Astrocyte (in vitro differentiated cells and primary cell): ENCODE measurements around the gene PLCXD3. TPM values are rescaled to one million over a fixed set of nuclear protein-coding genes. Genes with fewer than 3 reads are reported as not detected.

Experiments used
- DNase-seq: peaks from one replicate; pipeline ENCODE4 v3.0.0-alpha.2; 2010; ENCODE audit warnings: low read depth
- FAIRE-seq: peaks from 2 replicates; lab custom pipeline; 2011; peaks lifted over from hg19 to GRCh38; lab: Jason Lieb, UNC
- H2AFZ ChIP-seq: 2 replicates; pipeline ENCODE4 v1.6.0; 2012; ENCODE audit warnings: low read depth, low read length, inconsistent platforms
- H3K27ac ChIP-seq: 2 replicates; pipeline ENCODE4 v1.5.1; 2011; ENCODE audit warnings: low read depth, low read length, inconsistent platforms
- H3K27me3 ChIP-seq: 2 replicates; pipeline ENCODE4 v1.6.0; 2011; ENCODE audit warnings: low read length, inconsistent platforms; ENCODE audit not compliant: insufficient read depth
- H3K36me3 ChIP-seq: 2 replicates; pipeline ENCODE4 v1.5.1; 2011; ENCODE audit warnings: low read length, inconsistent platforms; ENCODE audit not compliant: insufficient read depth
- H3K4me1 ChIP-seq: 2 replicates; pipeline ENCODE4 v1.5.1; 2011; ENCODE audit warnings: low read length, inconsistent platforms; ENCODE audit not compliant: insufficient read depth
- H3K4me2 ChIP-seq: 2 replicates; pipeline ENCODE4 v1.6.0; 2012; ENCODE audit warnings: low read length, inconsistent platforms
- H3K4me3 ChIP-seq: 2 replicates; pipeline ENCODE4 v1.5.1; 2011; ENCODE audit warnings: low read depth, mild to moderate bottlenecking, low read length, inconsistent platforms; ENCODE audit not compliant: insufficient read depth
- H3K79me2 ChIP-seq: 2 replicates; pipeline ENCODE4 v1.6.0; 2012; ENCODE audit warnings: mild to moderate bottlenecking, low read length, inconsistent platforms; ENCODE audit not compliant: insufficient read depth
- H3K9ac ChIP-seq: 2 replicates; pipeline ENCODE4 v1.6.0; 2012; ENCODE audit warnings: mild to moderate bottlenecking, low read length, inconsistent platforms
- H3K9me3 ChIP-seq: 2 replicates; pipeline ENCODE4 v1.5.1; 2012; ENCODE audit warnings: low read depth, mild to moderate bottlenecking, low read length, inconsistent platforms; ENCODE audit not compliant: insufficient read depth
- H4K20me1 ChIP-seq: 2 replicates; pipeline ENCODE4 v1.6.0; 2012; ENCODE audit warnings: low read length, inconsistent platforms; ENCODE audit not compliant: insufficient read depth
- H3K27ac Mint-ChIP-seq: one replicate; pipeline ENCODE4 v1.8.0; 2021; ENCODE audit warnings: mild to moderate bottlenecking, mixed read lengths; ENCODE audit not compliant: unreplicated experiment
- H3K27me3 Mint-ChIP-seq: one replicate; pipeline ENCODE4 v1.8.0; 2021; ENCODE audit warnings: low read depth, mixed read lengths; ENCODE audit not compliant: unreplicated experiment
- H3K36me3 Mint-ChIP-seq: one replicate; pipeline ENCODE4 v1.8.0; 2021; ENCODE audit warnings: low read depth, mixed read lengths; ENCODE audit not compliant: unreplicated experiment
- H3K4me1 Mint-ChIP-seq: one replicate; pipeline ENCODE4 v1.8.0; 2021; ENCODE audit warnings: low read depth, mixed read lengths; ENCODE audit not compliant: unreplicated experiment
- H3K4me3 Mint-ChIP-seq: one replicate; pipeline ENCODE4 v1.8.0; 2021; ENCODE audit warnings: mild to moderate bottlenecking, moderate library complexity, mixed read lengths; ENCODE audit not compliant: unreplicated experiment
- H3K9me3 Mint-ChIP-seq: one replicate; pipeline ENCODE4 v1.8.0; 2021; ENCODE audit warnings: mild to moderate bottlenecking, mixed read lengths; ENCODE audit not compliant: unreplicated experiment
- EZH2 ChIP-seq: IDR thresholded peaks from 2 replicates; pipeline ENCODE4 v1.6.1; 2012; ENCODE audit warnings: mild to moderate bottlenecking, low read length, inconsistent platforms; ENCODE audit not compliant: insufficient read depth
- total RNA-seq: library from RNA; stranded (reverse); gene quantifications from 2 replicates; pipeline ENCODE4 v1.2.1, GENCODE V29; 2021
- TF ChIP-seq, protein P1 (sequence below): IDR thresholded peaks from 2 replicates; pipeline ENCODE4 v1.5.1; 2011; ENCODE audit warnings: low read depth, mild to moderate bottlenecking, inconsistent platforms, low read length, moderate library complexity; ENCODE audit not compliant: insufficient read depth

The PLCXD3 gene
- total RNA-seq, 1 donor from 2014 or later: 1.6 TPM

GRCh38 chr5:41406936-41407335, 103.5 kb downstream of the PLCXD3 start:
- H3K4me1 Mint-ChIP-seq: peaks cover 14% of the 10 kb centered on the region
- H3K27me3 Mint-ChIP-seq: no peaks in the 10 kb centered on the region
- Histone ChIP-seq H3K4me3 (no peak overlapping the region), H3K9me3 (no peaks in the 10 kb centered on the region), H3K9ac (no peak overlapping the region), H3K27ac (no peak overlapping the region), H2AFZ (no peak overlapping the region), H3K4me1 (peaks cover 8% of the 10 kb centered on the region), H3K27me3 (no peaks in the 10 kb centered on the region), H3K79me2 (no peaks in the 10 kb centered on the region), H3K36me3 (no peaks in the 10 kb centered on the region), H3K4me2 (no peak overlapping the region), H4K20me1 (no peaks in the 10 kb centered on the region)
- no peaks in the 10 kb centered on the region for H3K9me3 Mint-ChIP-seq
- DNase-seq (no peak), FAIRE-seq (no peak)
- TF ChIP-seq, protein P1, sequence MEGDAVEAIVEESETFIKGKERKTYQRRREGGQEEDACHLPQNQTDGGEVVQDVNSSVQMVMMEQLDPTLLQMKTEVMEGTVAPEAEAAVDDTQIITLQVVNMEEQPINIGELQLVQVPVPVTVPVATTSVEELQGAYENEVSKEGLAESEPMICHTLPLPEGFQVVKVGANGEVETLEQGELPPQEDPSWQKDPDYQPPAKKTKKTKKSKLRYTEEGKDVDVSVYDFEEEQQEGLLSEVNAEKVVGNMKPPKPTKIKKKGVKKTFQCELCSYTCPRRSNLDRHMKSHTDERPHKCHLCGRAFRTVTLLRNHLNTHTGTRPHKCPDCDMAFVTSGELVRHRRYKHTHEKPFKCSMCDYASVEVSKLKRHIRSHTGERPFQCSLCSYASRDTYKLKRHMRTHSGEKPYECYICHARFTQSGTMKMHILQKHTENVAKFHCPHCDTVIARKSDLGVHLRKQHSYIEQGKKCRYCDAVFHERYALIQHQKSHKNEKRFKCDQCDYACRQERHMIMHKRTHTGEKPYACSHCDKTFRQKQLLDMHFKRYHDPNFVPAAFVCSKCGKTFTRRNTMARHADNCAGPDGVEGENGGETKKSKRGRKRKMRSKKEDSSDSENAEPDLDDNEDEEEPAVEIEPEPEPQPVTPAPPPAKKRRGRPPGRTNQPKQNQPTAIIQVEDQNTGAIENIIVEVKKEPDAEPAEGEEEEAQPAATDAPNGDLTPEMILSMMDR: no peak
- no peak for TF ChIP-seq EZH2
- no peak overlapping the region for H3K27ac Mint-ChIP-seq
- H3K36me3 Mint-ChIP-seq: no peaks in the 10 kb centered on the region
- H3K4me3 Mint-ChIP-seq: no peak overlapping the region

DNA sequence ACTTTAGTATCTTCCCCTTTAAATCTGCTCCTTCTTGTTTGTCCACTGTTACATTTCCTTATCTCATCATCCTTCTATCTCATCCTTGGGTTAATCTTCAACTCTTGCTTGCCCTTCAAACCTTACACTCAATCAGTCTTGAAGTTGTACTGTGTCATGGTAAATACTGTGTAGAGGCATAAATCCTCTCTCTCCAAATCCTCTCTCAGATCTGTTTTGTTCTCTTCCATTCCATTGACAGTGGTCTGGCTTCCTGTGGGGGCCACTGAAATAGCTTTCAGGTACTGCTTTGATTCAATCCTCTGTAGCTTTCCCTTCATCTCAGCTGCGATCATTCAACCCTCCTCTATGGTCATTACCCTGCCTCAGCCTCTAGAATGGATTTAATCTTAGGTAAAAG, 104.0 kb downstream of the PLCXD3 start:
- Histone ChIP-seq H3K9me3 (no peaks in the 10 kb centered on the region), H3K36me3 (no peaks in the 10 kb centered on the region), H3K4me3 (no peak overlapping the region), H3K27ac (no peak overlapping the region), H3K4me1 (peaks cover 8% of the 10 kb centered on the region), H4K20me1 (no peaks in the 10 kb centered on the region), H3K27me3 (no peaks in the 10 kb centered on the region), H3K9ac (no peak overlapping the region), H3K79me2 (no peaks in the 10 kb centered on the region), H3K4me2 (no peak overlapping the region), H2AFZ (no peak overlapping the region)
- H3K4me1 Mint-ChIP-seq: peaks cover 14% of the 10 kb centered on the region
- no peaks in the 10 kb centered on the region for H3K9me3 Mint-ChIP-seq
- FAIRE-seq: no peak
- H3K27ac Mint-ChIP-seq: no peak overlapping the region
- no peak for DNase-seq
- no peak overlapping the region for H3K4me3 Mint-ChIP-seq
- H3K27me3 Mint-ChIP-seq: no peaks in the 10 kb centered on the region
- H3K36me3 Mint-ChIP-seq: no peaks in the 10 kb centered on the region
- TF ChIP-seq EZH2: no peak
- TF ChIP-seq, protein P1: no peak

GRCh38 chr5:41404757-41405156, 105.6 kb downstream of the PLCXD3 start:
- TF ChIP-seq, protein P1: no peak
- TF ChIP-seq EZH2: no peak
- Mint-ChIP-seq H3K27me3 (no peaks in the 10 kb centered on the region), H3K27ac (no peak overlapping the region), H3K9me3 (peaks cover 2% of the 10 kb centered on the region), H3K36me3 (no peaks in the 10 kb centered on the region), H3K4me3 (no peak overlapping the region), H3K4me1 (peaks cover 14% of the 10 kb centered on the region)
- peaks cover 8% of the 10 kb centered on the region for H3K4me1 ChIP-seq
- no peak overlapping the region for H3K27ac ChIP-seq
- no peaks in the 10 kb centered on the region for H4K20me1 ChIP-seq
- H3K4me2 ChIP-seq: no peak overlapping the region
- no peak for FAIRE-seq
- no peak overlapping the region for H3K4me3 ChIP-seq
- H3K9me3 ChIP-seq: no peaks in the 10 kb centered on the region
- peak; percentile 42 for DNase-seq
- H3K9ac ChIP-seq: no peak overlapping the region
- no peaks in the 10 kb centered on the region for H3K79me2 ChIP-seq
- H3K27me3 ChIP-seq: no peaks in the 10 kb centered on the region
- no peaks in the 10 kb centered on the region for H3K36me3 ChIP-seq
- H2AFZ ChIP-seq: no peak overlapping the region
